GM12872 (cell line): ENCODE data around the gene CCDC146.

Experiments
- TF ChIP-seq, protein P1 (sequence below): IDR thresholded peaks from 3 replicates; pipeline ENCODE4 v1.5.1; 2011; ENCODE audit warnings: low read depth, mild to moderate bottlenecking, low read length, moderate library complexity; ENCODE audit not compliant: insufficient read depth

The CCDC146 gene

DNA sequence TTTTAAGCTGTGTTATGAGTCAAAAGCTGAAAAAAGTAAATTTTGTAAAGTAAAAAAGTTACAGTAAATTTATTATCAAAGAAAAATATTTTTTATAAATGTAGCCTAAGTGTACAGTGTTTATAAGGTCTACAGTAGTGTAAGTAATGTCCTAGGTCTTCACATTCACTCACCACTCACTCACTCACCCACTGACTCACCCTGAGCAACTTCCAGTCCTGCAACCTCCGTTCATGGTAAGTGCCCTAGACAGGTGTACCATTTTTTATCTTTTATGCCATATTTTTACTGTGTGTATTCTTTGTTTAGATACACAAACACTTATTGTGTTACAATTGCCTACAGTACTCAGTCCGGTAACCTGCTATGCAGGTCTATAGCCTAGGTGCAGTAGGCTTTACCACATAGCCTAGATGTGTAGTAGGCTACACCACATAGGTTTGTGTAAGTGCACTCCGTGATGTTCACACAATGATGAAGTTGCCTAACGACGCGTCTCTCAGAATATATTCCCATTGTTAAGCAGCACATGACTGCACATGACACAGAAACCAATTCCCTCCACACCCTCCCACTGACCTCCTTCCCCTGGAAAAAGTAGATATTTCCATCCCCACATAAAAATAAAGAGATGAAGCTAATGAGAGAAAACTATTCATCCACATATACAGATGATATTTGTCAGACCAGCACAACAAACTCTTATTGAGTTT lies 122.0 kb downstream of the CCDC146 start:
- TF ChIP-seq, protein P1, sequence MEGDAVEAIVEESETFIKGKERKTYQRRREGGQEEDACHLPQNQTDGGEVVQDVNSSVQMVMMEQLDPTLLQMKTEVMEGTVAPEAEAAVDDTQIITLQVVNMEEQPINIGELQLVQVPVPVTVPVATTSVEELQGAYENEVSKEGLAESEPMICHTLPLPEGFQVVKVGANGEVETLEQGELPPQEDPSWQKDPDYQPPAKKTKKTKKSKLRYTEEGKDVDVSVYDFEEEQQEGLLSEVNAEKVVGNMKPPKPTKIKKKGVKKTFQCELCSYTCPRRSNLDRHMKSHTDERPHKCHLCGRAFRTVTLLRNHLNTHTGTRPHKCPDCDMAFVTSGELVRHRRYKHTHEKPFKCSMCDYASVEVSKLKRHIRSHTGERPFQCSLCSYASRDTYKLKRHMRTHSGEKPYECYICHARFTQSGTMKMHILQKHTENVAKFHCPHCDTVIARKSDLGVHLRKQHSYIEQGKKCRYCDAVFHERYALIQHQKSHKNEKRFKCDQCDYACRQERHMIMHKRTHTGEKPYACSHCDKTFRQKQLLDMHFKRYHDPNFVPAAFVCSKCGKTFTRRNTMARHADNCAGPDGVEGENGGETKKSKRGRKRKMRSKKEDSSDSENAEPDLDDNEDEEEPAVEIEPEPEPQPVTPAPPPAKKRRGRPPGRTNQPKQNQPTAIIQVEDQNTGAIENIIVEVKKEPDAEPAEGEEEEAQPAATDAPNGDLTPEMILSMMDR = no peak

DNA sequence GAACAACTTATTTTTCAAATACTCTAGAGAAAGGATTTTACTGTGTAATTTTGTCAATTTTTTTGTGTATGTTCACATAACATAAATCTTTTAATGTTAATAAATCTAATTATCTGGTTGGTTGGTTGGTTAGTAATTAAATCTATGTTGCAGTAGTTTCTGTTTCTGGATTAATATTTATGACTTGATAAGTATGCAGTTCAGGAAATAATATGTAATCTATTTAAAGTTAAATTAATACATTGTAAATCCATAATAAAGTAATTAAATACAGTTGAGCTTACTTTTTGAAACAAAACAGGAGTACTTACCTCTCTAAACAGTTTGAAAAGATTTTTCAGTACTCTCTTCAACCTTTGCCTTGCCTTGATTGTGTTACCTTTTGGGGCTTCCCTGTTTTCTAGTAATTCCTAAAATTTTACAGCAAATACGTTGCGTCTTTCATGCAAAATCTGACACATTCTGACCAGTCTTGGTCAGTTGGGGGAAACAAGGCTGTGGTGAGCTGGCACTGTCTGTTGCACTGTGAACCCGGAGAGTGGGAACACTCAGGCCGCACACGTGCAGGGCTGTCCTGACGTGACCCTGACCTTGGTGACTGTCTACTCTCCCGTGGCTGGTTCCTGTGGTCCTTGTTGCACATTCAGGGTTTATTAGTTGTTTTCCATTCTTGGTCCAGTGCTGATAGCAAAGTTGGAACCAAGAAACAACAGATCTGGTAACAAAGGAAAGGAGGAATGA lies 122.8 kb downstream of the CCDC146 start:
- TF ChIP-seq, protein P1 = no peak

DNA sequence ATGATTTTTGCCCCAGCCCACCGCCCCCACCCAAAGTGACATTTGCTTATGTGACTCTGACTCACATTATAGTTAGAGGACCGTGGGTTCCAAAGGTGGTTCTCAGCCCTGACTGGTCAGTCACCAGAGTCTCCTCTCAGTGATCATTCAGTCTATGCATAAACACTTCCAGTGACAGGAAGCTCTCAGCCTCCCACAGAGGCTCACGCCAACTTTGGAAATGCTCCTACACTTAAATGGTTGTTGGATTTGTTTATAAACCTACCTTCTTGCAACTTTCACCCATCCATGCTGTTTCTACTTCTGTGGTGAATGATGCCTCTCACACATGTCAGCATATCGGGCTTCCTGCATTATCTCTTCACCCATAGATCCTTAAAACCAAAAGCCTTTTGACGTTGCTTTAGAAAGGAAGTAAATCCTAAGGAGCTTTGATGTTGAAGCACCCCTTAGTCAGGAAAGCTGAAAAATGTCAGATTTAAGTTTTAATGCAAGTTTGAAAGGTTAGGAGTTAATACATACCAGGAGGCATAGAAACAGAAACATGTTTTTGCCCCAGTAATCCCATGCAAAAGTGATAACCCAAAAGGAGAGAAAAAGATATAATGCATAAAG lies 123.7 kb downstream of the CCDC146 start:
- TF ChIP-seq, protein P1 = no peak

DNA sequence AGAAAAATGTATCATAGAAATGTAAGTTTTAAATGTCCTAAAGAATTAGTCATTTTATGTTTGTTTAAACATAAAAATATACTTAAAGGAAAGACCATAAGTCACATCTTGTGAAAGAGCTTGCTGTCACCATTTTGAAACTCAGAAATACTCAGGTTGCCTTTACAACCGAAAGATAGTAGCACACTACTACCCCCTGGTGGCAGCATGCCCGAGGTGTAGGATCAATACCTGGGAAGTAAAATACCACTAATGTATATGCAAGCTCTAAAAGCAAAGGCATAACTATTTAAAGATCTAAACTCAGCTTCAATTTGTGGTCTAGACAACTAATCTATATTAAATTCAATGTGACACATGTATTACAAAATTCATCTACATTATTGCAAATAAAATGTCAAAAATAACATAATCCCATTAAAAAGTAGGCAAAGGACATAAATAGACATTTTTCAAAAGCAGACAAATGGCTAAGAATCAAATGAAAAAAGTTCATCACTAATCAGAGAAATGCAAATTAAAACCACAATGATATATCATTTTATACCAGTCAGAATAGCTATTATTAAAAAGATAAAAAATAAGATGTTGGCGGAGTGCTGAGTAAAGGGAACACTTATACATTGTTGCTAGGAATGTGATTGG lies 124.9 kb downstream of the CCDC146 start:
- TF ChIP-seq, protein P1 = peak; percentile 67

DNA sequence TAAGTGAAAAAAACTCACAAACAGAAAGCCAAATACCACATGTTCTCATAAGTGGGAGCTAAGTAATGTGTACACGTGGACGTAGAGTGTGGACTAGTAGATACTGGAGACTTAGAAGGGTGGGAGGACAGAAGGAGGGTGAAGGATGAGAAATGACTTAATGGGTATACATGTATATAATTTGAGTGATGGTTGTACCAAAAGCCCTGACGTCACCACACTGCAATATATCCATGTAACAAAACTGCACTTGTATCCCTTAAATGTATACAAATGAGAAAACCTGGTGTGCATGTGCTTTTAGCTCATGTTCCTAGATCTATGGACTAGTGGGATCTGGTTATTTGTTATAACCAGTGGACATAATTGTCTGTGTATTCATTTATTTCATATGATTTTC lies 125.7 kb downstream of the CCDC146 start:
- TF ChIP-seq, protein P1 = no peak

DNA sequence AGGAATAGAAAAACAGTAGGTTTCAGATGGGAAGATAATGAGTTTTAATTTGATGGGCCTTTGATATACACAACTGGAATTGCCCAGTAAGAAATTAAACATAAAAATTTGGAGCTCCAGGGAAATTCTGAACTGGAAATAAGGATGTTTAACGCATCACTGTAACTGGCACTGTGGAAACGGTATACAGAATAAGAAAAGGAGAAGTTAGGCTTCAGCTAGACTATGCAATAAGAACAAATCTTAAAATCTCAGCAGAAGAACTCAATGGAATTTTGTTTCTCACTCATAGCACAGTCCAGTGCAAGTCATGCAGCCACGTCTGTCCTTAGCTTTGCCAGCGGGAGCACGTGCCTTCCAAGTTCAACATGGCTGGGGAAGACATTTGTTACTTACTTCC lies 130.1 kb downstream of the CCDC146 start:
- TF ChIP-seq, protein P1 = no peak

DNA sequence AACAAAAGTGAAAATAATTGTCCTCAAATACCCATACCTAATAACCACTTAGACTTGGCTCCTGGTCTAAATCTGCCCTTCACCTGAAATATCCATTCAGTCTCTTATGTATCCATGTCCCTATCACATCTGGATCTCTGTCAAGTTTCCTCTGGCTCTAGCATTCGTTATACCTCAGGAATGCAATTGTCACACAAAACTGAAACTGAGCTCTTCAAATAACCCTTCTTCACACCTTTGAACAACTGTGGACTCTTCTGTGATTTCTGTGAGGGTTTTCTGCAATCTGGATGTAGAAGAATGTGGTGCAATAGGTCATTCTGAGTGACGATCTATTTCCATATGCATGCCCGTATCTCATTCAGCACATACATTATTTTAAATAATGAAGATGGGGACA lies 130.7 kb downstream of the CCDC146 start:
- TF ChIP-seq, protein P1 = no peak
